DMS79 (cell line): ENCODE results near the gene LILRA1.
"Not testable (repeated sequence)": the region's sequence is repeated elsewhere in the genome, so short reads cannot be mapped to it uniquely, and the experiment has no call there.

Experiments
- DNase-seq: peaks from one replicate; lab custom pipeline; 2025; lab: John Stamatoyannopoulos, UW

LILRA1 gene

GRCh38 chr19:54577334-54577733, 16.1 kb upstream of the LILRA1 start:
- no peak for DNase-seq

- not testable (repeated sequence) for DNase-seq
Observed at GRCh38 chr19:54578268-54578667, 15.2 kb upstream of the LILRA1 start.

- DNase-seq = no peak
Observed at GRCh38 chr19:54586397-54586796, 7.0 kb upstream of the LILRA1 start.

GRCh38 chr19:54587026-54587425, 6.4 kb upstream of the LILRA1 start:
- no peak for DNase-seq

GRCh38 chr19:54593931-54594626, 647 bp downstream of the LILRA1 start:
- not testable (repeated sequence) for DNase-seq

GRCh38 chr19:54594737-54595136, 1.3 kb downstream of the LILRA1 start:
- DNase-seq = no peak

GRCh38 chr19:54595680-54596436, 2.4 kb downstream of the LILRA1 start:
- not testable (repeated sequence) for DNase-seq

- DNase-seq = no peak
Observed at GRCh38 chr19:54600212-54600611, 6.8 kb downstream of the LILRA1 start.

GRCh38 chr19:54606230-54606629, 12.8 kb downstream of the LILRA1 start:
- no peak for DNase-seq

GRCh38 chr19:54606891-54607784, 13.7 kb downstream of the LILRA1 start:
- DNase-seq = no peak

GRCh38 chr19:54607785-54608150, 14.3 kb downstream of the LILRA1 start:
- DNase-seq = no peak

- no peak for DNase-seq
Observed at GRCh38 chr19:54608205-54608604, 14.8 kb downstream of the LILRA1 start.

GRCh38 chr19:54608792-54609191, 15.4 kb downstream of the LILRA1 start:
- no peak for DNase-seq

- no peak for DNase-seq
Observed at GRCh38 chr19:54609356-54609791, 15.9 kb downstream of the LILRA1 start.

GRCh38 chr19:54612428-54612827, 19.0 kb downstream of the LILRA1 start:
- no peak for DNase-seq

GRCh38 chr19:54614726-54615125, 21.3 kb downstream of the LILRA1 start:
- DNase-seq = no peak

- no peak for DNase-seq
Observed at GRCh38 chr19:54616057-54616456, 22.6 kb downstream of the LILRA1 start.

- DNase-seq = no peak
Observed at GRCh38 chr19:54616821-54617560, 23.6 kb downstream of the LILRA1 start.

- no peak for DNase-seq
Observed at GRCh38 chr19:54620464-54620863, 27.0 kb downstream of the LILRA1 start.

GRCh38 chr19:54622431-54622830, 29.0 kb downstream of the LILRA1 start:
- DNase-seq = no peak

- DNase-seq = not testable (repeated sequence)
Observed at GRCh38 chr19:54624234-54624633, 30.8 kb downstream of the LILRA1 start.
